Neural cell (in vitro differentiated cells): ENCODE measurements around the gene BRD3OS.

Experiments used
- CTCF ChIP-seq: fragments of 450-650 bp; IDR thresholded peaks from 2 replicates; pipeline ENCODE4 v1.5.1; 2014; ENCODE audit warnings: antibody characterized with exemption, mild to moderate bottlenecking, moderate library complexity; ENCODE audit not compliant: poor library complexity, severe bottlenecking
- EP300 ChIP-seq: fragments of 450-650 bp; conservative IDR thresholded peaks from 2 replicates; pipeline ENCODE4 v1.6.1; 2014; ENCODE audit warnings: antibody characterized with exemption, mild to moderate bottlenecking, moderate library complexity; ENCODE audit not compliant: poor library complexity, severe bottlenecking
- EZH2 ChIP-seq: fragments of 200-600, 300-800 bp; shearing (Covaris generic), sonication (generic); IDR thresholded peaks from 2 replicates; pipeline ENCODE4 v1.6.1; 2014; ENCODE audit warnings: antibody characterized with exemption, low read length, borderline replicate concordance, mild to moderate bottlenecking; ENCODE audit not compliant: insufficient read depth, poor library complexity, severe bottlenecking
- MXI1 ChIP-seq: fragments of 450-650 bp; conservative IDR thresholded peaks from 2 replicates; pipeline ENCODE4 v1.6.1; 2014; ENCODE audit warnings: antibody characterized with exemption, mild to moderate bottlenecking; ENCODE audit not compliant: poor library complexity, severe bottlenecking
- POLR2AphosphoS5 ChIP-seq: IDR thresholded peaks from 2 replicates; pipeline ENCODE4 v1.6.1; 2012
- RAD21 ChIP-seq: fragments of 450-650 bp; conservative IDR thresholded peaks from 2 replicates; pipeline ENCODE4 v1.6.1; 2014; ENCODE audit warnings: antibody characterized with exemption, mild to moderate bottlenecking, moderate library complexity
- REST ChIP-seq: IDR thresholded peaks from 2 replicates; pipeline ENCODE4 v1.6.1; 2012; ENCODE audit warnings: borderline replicate concordance
- SMC3 ChIP-seq: fragments of 450-650 bp; conservative IDR thresholded peaks from 2 replicates; pipeline ENCODE4 v1.6.1; 2014; ENCODE audit warnings: antibody characterized with exemption, mild to moderate bottlenecking, moderate library complexity; ENCODE audit not compliant: poor library complexity
- TAF1 ChIP-seq: IDR thresholded peaks from 2 replicates; pipeline ENCODE4 v1.6.1; 2012; ENCODE audit warnings: low read depth

- TF ChIP-seq EZH2 = no peak
- no peak for TF ChIP-seq CTCF
- TF ChIP-seq TAF1 = no peak
- no peak for TF ChIP-seq RAD21
- no peak for TF ChIP-seq EP300
- no peak for TF ChIP-seq SMC3
- TF ChIP-seq POLR2AphosphoS5 = no peak
- TF ChIP-seq REST = no peak
- TF ChIP-seq MXI1 = no peak
These were observed 978 bp upstream of the BRD3OS start for GRCh38 chr9:134024214-134024792.
